ENCODE measurements around the gene GASK1A.

The GASK1A gene

DNA sequence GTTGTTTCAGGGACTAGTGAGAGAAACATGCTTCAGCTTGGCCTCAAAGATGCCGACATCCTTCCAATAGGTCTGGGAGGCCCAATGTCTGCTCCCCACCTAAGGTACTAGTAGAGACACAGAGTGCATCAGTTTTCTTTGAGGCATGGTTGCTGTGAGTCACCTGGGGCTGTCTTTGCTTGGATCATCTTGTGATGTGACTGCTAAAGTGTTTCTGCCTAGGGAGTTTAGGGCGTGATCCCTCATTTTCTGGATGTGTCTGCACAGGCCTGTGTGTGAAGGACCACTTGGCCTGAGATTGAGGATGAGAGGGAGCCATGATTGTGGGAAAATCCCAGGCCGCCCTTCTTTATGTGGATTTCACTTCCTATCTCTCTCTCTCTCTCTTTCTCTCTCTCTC lies 4.8 kb downstream of the GASK1A start:
- no peak for DNase-seq

- no peak for DNase-seq
Measured at GRCh38 chr3:42984701-42985100, 5.6 kb downstream of the GASK1A start.

GRCh38 chr3:42988097-42988496 lies 9.0 kb downstream of the GASK1A start:
- no peak for DNase-seq

DNA sequence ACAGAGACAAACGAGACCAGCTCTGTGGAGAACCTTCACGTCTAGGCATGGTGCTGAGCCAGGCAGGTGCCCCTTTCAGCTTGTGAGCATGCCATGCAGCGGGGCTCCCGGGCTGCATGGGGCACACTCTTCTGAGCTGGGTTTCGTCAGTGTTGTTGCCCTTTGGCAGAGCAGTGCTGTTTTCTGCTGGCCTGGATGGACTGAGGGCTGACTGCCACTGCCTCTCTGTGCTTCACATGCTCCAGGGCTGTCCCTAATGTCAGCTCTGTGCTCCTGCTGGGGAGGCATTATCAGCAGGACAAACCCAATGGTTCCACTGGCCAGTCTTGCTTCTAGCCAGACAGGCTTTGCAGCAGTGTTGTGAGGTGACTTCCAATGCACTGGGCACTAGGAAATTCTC lies 9.5 kb downstream of the GASK1A start:
- no peak for DNase-seq

- DNase-seq: no peak
Measured at GRCh38 chr3:42991341-42992315, 12.5 kb downstream of the GASK1A start.

DNA sequence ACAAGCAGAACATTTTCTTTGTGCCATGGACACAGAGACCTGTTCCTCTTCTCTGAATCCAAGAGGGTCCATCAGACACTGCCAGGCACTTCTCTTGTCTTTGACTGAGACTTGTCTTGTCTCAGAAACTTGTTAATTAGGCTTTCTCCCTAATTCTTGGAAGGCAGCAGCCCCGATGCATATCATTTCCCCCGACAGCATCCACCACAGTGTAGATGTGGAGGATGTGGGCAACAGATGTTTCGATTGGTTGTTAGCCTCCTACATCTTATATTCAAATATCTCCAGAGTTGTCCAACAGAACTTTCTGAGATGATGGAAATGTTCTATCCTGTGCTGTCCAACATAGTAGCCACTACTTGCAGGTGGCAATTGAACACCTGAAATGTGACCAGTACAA lies 15.5 kb downstream of the GASK1A start:
- no peak for DNase-seq

DNA sequence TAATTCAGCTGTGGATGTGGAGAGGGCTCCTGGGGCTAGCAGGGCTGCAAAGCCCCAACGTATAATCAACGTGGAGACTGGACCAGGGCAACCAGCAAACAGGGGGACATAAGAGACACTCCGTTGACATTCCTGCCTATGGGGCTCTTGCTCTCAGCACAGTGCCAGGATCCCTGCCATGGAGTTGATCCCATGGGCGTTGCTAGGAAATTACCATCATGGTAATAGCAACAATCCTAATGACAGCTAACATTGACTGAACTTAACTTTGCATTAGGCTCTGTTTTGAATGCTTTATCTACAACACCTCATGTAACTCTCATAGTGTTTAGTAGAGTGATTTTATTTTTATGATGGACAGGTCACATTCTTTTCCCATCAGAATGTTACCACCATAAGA lies 16.9 kb downstream of the GASK1A start:
- DNase-seq: no peak

DNA sequence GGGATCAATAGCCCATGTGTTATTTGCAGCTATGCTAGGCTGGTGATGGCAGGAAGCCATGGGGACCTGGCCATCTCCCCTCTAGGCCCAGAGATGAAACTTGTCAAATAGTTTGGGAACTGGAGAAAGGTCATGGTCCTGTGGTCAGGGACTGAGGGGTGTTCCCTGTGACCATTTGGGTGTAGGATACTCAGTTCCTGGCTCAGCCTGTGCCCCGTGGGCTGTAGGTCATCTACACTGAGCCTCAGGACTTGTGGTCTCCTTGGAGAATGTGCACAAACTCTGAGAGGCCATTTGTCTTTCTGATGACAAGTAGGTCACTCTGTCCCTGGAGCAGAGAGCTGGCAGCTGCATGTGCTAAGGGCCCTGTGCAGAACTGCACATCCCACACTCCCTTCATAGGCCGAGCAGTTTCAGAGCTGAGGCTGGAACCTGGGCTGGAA lies 17.5 kb downstream of the GASK1A start:
- no peak for DNase-seq

- no peak for DNase-seq
Measured at GRCh38 chr3:42999212-42999611, 20.1 kb downstream of the GASK1A start.

DNA sequence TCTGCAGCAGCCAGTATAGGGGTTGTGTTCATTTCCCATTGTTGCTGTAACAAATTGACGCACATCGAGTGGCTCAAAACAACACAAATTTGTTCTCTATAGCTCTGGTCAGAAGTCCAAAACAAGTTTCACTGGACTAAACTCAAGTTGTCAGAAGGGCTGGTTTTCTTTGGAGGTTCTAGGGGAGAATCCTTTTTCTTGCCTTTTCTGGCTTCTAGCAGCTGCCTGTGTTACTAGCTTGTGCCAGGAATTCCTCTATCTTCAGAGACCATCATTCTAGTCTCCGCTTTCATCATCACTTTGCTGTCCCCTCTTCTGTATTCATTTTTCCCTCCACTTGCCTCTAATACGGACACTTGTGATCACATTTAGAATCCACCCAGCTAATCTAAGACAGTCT lies 20.5 kb downstream of the GASK1A start:
- no peak for DNase-seq

DNA sequence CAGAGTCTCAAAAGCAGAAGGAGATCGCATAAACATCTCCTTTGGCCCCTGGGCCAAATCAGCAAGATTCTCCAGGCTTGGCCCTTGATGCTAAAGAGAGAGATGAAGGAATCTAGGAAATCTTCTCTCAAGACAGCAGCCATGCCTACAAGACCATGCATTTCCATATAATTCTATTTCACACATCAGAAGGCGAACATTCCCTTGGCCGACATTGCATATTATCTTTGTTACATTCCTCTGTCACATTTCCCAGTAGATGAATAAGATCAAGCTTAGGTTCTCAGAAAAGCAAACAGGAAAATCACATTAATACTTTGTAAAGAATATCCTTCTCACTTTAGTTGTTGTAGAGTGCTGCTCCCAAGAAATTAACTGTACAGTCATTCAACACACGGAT lies 21.3 kb downstream of the GASK1A start:
- DNase-seq: no peak

GRCh38 chr3:43001094-43001553 lies 22.0 kb downstream of the GASK1A start:
- no peak for DNase-seq

DNA sequence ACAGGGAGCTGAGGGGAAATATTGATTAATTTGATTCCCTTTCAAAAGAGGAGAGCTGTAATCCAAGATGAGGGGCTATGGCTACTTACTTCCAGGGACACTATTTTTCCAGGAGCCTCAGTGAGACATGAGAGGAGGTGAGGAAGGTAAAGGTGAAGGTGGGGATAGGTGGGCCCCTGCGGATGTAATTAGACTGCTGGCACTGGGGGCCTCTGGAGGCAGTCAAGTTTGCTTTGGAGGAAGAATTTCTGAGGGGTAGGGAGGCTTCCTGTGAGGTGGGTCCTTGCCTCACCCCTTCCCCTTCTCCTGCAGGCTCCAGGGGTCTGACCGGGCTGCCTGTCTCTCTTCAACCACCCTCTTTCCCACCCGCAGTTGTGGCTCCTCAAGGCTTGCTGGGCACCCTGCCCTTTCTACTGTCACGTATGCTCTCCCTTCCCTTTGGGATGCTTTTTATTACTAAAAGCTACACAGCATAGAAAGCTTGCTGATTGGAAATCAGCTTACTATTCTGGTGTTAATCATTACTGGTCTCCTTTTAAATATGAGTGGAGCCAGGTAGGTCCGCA lies 22.5 kb downstream of the GASK1A start:
- DNase-seq: no peak

DNA sequence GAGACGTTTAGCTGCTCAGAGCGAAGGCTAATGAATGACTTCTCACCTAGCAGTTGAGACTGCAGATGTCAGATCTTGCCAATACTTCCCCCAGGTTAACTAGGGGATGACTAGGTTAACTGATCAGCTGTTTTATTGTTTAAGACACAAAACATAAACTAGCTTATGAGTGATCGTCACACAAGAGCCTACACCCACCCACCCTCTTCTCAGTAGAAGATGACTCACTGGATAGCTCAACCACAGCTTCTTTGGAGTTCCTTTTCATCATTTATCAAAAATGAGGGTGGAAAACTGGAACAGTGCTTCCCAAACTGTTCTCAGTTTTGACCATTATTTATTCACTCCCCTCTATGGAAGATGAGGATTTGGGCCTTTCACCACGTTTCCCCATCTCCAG lies 25.2 kb downstream of the GASK1A start:
- DNase-seq: no peak

DNA sequence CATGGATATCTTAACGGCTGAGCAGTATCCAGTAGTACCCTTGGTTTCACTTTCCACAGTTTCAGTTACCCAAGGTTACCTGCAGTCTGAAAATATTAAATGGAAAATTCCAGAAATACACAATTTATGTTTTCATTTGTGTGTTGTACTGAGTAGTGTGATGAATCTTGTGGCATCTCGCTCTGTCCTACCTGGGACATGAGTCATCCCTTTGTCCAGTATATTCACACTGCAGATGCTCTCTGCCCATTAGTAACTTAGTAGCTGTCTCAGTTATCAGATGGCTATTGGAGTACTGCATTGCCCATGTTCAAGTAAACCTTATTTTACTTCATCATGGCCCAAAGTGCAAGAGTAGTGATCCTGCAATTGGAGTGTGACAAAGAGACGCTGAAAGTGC lies 26.1 kb downstream of the GASK1A start:
- no peak for DNase-seq

- DNase-seq: no peak
Measured at GRCh38 chr3:43005981-43006380, 26.9 kb downstream of the GASK1A start.

DNA sequence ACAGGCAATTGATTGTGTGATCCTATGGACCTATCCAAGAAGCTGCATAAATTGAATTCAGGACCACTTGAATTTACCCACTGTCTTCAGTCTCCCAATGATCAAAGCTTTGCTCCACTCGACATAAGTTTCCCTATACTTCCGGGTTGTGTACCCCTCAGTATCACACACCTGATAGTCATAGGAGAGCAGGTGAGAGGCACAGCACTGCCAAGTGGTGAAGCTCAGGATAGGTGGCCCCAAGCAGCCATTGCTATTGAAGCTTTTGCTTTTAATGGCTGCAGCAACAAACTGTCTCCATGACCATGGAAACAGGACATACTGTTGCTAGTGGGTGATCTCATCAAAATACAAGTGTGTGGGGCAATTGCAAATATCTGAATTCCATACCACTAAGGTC lies 27.7 kb downstream of the GASK1A start:
- no peak for DNase-seq

DNA sequence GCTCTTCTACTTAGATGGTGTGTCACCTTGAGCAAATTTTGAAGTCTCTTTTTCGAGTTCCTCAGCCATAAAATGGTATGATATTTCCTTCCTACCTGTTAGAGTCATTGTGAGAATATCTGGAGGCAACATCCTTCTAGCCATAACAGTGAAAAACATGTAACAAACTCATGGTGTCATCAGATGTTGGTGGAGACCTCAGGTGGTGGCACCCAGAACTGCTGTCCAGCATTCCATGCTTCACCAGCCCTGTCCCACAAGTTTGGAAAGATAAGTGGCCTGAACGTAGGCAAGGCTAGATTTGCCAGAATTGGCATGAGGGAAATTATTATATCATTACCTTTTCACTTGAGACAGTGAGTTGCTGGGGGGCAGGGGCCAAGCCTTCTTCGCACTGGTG lies 30.4 kb downstream of the GASK1A start:
- no peak for DNase-seq

DNA sequence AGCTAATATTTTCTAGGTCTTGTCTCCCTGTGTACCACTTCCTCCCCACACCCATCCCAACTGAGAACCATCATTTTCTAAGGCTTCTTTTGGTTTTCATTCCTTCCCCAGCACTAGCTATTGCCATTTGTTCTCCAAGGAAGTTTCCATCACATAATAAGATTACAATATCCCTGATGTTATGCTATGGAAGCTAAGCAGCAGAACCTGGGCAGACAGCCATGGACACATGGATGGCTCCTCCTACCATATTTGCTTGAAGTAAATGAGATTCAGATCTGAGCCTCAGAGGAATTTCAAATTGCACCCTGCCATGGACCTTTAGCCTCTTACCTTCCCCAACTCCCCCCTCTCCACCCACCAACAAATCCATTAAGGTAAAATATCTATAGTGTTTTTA lies 31.5 kb downstream of the GASK1A start:
- DNase-seq: no peak

DNA sequence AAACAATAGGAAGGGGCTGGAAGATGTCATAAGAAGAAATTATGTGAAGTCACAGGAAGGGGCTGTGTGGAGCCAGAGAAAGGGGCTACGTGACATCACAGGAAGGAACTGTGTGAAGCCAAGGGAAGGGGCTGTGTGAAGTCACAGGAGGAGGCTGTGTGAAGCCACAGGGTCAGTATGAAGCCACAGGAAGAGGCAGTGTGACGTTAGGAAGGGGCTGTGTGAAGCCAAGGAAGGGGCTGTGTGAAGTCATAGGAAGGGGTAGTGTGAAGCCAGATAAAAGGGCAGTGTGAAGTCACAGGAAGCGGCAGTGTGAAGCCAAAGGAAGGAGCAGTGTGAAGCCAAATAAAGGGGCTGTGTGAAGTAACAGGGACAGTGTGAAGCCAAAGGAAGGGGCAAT lies 32.5 kb downstream of the GASK1A start:
- DNase-seq: peak in 1 of 5 experiments; percentile 52

- DNase-seq: peak in 1 of 5 experiments; percentile 25
Measured at GRCh38 chr3:43012174-43012573, 33.1 kb downstream of the GASK1A start.

GRCh38 chr3:43013256-43013655 lies 34.1 kb downstream of the GASK1A start:
- no peak for DNase-seq

DNA sequence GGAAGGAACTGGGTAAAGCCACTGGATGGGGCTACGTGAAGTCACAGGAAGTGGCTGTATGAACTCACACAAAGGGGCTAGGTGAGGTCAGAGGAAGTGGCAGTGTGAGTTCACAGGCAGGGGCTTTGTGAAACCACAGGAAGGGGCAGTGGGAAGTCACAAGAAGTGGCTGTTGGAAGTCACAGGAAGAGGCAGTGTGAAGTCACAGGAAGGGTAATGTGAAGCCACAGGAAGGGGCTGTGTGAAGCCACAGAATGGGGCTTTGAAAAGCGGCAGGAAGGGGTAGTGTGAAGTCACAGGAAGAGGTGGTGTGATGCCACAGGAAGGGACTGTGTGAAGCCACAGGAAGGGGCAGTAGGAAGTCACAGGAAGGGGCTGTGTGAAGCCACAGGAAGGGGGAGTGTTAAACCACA lies 34.6 kb downstream of the GASK1A start:
- peak in 2 of 5 experiments; percentile 65 to 71 for DNase-seq

- peak in 1 of 5 experiments; percentile 14 for DNase-seq
Measured at GRCh38 chr3:43014241-43014640, 35.1 kb downstream of the GASK1A start.
